NCI-H1930 (cell line): ENCODE measurements around the gene C16orf92.

Experiments used
- DNase-seq, 2 experiments: peaks; one replicate each; lab custom pipeline; 2025; lab: John Stamatoyannopoulos, UW

C16orf92 gene, protein sequence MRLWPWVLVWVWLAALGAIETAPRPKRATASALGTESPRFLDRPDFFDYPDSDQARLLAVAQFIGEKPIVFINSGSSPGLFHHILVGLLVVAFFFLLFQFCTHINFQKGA

DNA sequence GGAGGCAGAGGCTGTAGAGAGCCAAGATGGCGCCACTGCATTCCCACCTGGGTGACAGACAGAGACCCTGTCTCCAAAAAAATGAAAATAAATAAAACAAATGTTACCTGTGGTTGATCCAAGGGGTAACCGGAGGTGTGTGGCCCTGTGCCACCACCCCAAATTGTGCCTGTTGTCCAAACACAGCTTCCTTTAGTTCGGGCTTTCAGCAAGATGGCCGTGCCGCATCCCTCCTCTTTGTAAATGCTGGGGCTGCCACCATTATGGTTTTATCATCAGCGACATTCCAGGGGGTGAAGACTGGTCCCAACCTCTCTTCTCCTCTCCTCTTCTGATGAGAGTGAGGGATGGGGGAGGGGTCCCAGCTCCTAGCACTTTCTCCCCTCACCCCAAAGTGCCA lies at the start of gene C16orf92:
Gene C16orf92 (plus strand): TSS at position 312 of the 400 bp plus-strand sequence. CDS start 143 bp downstream, outside the sequence.
- no peak for DNase-seq

DNA sequence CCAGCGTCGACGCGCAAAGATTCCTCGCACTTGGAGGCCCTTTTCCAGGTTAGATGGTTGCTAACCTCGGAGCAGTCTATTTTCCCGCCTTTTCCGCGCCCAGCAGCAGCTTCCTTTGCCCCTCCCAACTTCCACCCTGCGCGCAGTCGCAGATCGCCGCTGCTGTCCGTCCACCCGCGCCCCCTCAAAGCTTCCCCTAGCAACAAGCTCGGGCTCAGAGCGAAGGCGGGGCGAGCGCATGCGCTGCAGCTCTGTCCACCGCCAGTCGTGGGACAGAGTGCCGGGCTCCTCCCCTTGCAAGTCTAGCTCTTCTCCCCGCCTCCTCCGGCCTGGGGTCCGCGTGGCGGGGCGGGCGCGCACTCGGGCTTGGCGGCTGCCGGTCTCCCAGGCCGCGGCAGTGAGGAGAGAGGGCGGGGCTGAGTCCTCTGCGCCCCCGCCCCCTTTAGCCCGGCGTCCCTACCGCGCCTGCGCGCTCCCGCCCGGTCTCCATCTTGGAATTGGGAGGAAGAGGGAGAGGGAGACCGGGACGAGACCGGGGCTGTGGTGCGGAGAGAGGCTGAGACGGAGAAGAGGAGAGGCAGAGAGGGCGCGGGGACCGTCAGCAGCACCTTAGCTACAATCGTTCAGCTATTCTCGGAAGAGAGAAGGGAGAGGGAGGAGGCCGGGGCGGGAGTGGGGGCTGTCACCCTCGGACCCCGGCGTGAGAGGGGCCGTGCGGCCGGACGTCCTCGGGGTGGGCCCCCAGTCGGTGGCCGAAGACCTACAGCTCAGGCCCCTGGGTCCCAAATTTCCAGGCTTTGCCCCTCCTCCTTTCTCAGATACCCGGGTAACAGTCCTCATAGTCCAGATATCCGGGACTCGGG lies 49.4 kb upstream of the C16orf92 start, which contains the start of gene TAOK2:
Gene TAOK2 (plus strand): TSS at position 485 of the 863 bp plus-strand sequence. CDS start 3,905 bp downstream, outside the sequence.
- peak; percentile 99 for DNase-seq

- no peak for DNase-seq
These were observed 48.5 kb upstream of the C16orf92 start for GRCh38 chr16:29974291-29975133.

- DNase-seq: no peak
These were observed 47.9 kb upstream of the C16orf92 start for GRCh38 chr16:29975134-29975538.

GRCh38 chr16:29975811-29976511 lies 47.0 kb upstream of the C16orf92 start:
- DNase-seq: no peak

GRCh38 chr16:29977063-29977825 lies 45.8 kb upstream of the C16orf92 start:
- no peak for DNase-seq

DNA sequence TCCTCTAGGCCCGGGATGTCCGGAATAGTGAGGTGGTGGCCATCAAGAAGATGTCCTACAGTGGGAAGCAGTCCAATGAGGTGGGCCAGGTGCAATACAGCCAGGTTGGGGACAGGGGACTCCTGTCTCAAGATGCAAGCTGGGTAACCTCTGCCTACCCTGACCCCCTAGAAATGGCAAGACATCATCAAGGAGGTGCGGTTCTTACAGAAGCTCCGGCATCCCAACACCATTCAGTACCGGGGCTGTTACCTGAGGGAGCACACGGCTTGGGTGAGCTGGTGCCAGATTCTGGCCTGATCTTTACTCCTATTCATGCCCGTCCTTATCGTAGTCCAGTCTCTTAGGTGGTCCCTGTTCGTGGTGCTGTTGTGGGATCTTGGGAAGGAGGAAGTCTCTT lies 44.9 kb upstream of the C16orf92 start:
- no peak for DNase-seq

- no peak for DNase-seq
These were observed 44.3 kb upstream of the C16orf92 start for GRCh38 chr16:29978564-29979270.

DNA sequence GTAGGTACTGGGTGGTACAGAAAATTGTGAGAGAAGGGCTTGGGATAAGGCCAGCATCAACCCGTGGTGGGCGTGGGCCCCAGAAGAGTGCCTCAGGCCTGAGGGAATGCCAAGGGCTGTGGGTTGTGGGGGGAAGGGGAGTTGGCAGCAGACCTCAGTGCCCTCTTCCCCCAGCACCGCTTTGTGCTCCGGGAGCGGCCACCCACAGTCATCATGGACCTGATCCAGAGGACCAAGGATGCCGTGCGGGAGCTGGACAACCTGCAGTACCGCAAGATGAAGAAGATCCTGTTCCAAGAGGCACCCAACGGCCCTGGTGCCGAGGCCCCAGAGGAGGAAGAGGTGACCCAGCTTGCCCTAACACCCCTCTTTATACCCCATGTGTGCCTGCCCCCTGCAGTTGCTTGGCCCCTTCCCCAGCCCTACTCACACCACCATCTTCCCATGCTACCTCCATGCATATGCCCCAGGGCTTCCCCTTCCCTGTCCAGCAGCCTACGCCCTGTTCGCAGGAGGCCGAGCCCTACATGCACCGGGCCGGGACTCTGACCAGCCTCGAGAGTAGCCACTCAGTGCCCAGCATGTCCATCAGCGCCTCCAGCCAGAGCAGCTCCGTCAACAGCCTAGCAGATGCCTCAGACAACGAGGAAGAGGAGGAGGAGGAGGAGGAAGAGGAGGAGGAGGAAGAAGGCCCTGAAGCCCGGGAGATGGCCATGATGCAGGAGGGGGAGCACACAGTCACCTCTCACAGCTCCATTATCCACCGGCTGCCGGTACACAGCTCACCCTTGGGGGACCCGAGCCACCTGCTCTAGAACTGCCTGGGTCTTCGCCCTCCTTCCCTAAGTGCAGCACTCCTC lies 40.2 kb upstream of the C16orf92 start:
- DNase-seq: no peak

- DNase-seq: no peak
These were observed 39.4 kb upstream of the C16orf92 start for GRCh38 chr16:29983420-29984136.

- no peak for DNase-seq
These were observed 38.7 kb upstream of the C16orf92 start for GRCh38 chr16:29984137-29984763.

- DNase-seq: no peak
These were observed 38.2 kb upstream of the C16orf92 start for GRCh38 chr16:29984764-29985147.

GRCh38 chr16:29985271-29985811 lies 37.7 kb upstream of the C16orf92 start:
- no peak for DNase-seq

DNA sequence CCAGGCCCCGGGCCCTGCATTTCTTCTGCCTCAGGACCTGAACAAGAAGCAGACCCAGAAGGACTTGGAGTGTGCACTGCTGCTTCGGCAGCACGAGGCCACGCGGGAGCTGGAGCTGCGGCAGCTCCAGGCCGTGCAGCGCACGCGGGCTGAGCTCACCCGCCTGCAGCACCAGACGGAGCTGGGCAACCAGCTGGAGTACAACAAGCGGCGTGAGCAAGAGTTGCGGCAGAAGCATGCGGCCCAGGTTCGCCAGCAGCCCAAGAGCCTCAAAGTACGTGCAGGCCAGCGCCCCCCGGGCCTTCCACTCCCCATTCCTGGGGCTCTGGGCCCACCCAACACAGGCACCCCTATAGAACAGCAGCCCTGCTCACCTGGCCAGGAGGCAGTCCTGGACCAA lies 36.8 kb upstream of the C16orf92 start:
- no peak for DNase-seq

DNA sequence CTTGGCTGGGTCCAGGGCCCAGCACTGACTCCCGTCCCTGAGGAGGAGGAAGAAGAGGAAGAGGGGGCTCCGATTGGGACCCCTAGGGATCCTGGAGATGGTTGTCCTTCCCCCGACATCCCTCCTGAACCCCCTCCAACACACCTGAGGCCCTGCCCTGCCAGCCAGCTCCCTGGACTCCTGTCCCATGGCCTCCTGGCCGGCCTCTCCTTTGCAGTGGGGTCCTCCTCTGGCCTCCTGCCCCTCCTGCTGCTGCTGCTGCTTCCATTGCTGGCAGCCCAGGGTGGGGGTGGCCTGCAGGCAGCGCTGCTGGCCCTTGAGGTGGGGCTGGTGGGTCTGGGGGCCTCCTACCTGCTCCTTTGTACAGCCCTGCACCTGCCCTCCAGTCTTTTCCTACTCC lies 36.1 kb upstream of the C16orf92 start:
- DNase-seq: no peak

GRCh38 chr16:29987371-29988085 lies 35.5 kb upstream of the C16orf92 start:
- DNase-seq: no peak

DNA sequence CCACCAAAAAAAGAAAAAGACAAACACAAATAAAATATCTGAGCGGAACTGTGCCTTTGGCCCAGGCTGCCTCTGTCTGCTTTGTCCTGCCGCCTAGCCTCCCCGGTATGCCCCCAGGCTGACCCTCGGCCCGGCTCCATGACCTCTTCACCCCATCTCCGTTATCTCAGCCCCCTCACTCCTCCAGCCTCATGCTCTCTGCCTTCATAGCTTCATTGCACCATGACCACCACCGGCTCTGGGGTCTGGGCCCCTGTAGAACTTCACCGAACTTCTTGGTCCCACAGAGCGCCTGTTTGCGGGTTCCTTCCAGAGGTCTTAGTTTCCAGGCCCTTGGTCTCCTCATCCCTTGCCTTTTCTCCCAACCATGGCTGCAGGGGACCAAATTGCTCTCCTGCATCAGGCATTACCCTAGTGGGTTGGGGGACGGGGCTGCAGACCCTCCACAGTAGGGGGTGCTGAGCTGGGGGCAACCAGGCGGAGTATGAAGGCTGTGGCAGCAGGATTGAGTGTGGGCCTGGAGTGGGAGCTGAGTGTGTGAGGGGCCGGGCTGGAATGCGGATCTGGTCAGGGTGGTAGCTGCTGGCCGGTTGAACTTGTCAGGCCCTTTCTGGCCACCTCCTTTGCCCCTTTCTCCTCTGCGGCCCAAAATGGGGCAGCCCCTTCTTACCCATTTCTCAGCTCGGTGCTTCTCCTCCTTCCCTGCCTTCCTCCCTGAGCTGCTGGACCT lies 34.5 kb upstream of the C16orf92 start:
- no peak for DNase-seq
